Measurements from ENCODE around the gene GCK.

Gene GCK

GRCh38 chr7:44099669-44100068 lies 89.6 kb downstream of the GCK start:
- DNase-seq (ENCODE audit: low read depth, low spot score), result no peak
- no peak for TF ChIP-seq CTCF (IDR thresholded peaks at IDR 0.05; ENCODE audit: insufficient read depth, low read length, missing control alignments)
- no peak overlapping the region for H3K4me3 ChIP-seq (ENCODE audit: low read depth, low read length)
- POLR2A ChIA-PET, result interaction anchor here (1.0 to 1.1 kb wide), 2 partner anchors 10 to 11 kb away, joined by 3 to 5 read pairs; no protein-coding TSS in a partner anchor
- CTCF ChIA-PET, result interaction anchor here (0.8 to 2.7 kb wide), 7 partner anchors 9 to 29 kb away, joined by 3 to 15 read pairs (median 7); no protein-coding TSS in a partner anchor

- ChIA-PET CTCF (interaction anchor here (0.7 to 2.7 kb wide), 10 partner anchors 8 to 27 kb away, joined by 3 to 15 read pairs (median 6); no protein-coding TSS in a partner anchor), POLR2A (interaction anchor here (1.0 to 1.1 kb wide), 3 partner anchors 10 to 12 kb away, joined by 3 to 5 read pairs (median 3); no protein-coding TSS in a partner anchor)
- no peak for TF ChIP-seq CTCF (IDR thresholded peaks at IDR 0.05; ENCODE audit: insufficient read depth, low read length, missing control alignments)
- no peak for DNase-seq (ENCODE audit: low read depth, low spot score)
- no peak overlapping the region for H3K4me3 ChIP-seq (ENCODE audit: low read depth, low read length)
Measured at GRCh38 chr7:44098092-44099068, 90.9 kb downstream of the GCK start.

GRCh38 chr7:44097064-44097932 lies 91.9 kb downstream of the GCK start:
- TF ChIP-seq CTCF (IDR thresholded peaks at IDR 0.05; ENCODE audit: insufficient read depth, low read length, missing control alignments), result no peak
- H3K4me3 ChIP-seq (ENCODE audit: low read depth, low read length), result no peak overlapping the region
- ChIA-PET CTCF (interaction anchor here (1.1 to 2.6 kb wide), 4 partner anchors 10 to 16 kb away, joined by 4 to 15 read pairs (median 6); no protein-coding TSS in a partner anchor), POLR2A (interaction anchor here (1.0 kb wide), 1 partner anchor 9 kb away, joined by 3 read pairs; no protein-coding TSS in a partner anchor)
- DNase-seq (ENCODE audit: low read depth, low spot score), result no peak

GRCh38 chr7:44096326-44096881 lies 92.8 kb downstream of the GCK start:
- ChIA-PET POLR2A (no interaction called here), CTCF (interaction anchor here (0.6 kb wide), 1 partner anchor 10 kb away, joined by 3 read pairs; no protein-coding TSS in a partner anchor)
- H3K4me3 ChIP-seq (ENCODE audit: low read depth, low read length), result no peak overlapping the region
- TF ChIP-seq CTCF (IDR thresholded peaks at IDR 0.05; ENCODE audit: insufficient read depth, low read length, missing control alignments), result no peak
- no peak for DNase-seq (ENCODE audit: low read depth, low spot score)

- no peak overlapping the region for H3K4me3 ChIP-seq (ENCODE audit: low read depth, low read length)
- no peak for TF ChIP-seq CTCF (IDR thresholded peaks at IDR 0.05; ENCODE audit: insufficient read depth, low read length, missing control alignments)
- CTCF ChIA-PET, result interaction anchor here (0.8 kb wide), 1 partner anchor 9 kb away, joined by 3 read pairs; no protein-coding TSS in a partner anchor
- DNase-seq (ENCODE audit: low read depth, low spot score), result no peak
- POLR2A ChIA-PET, result no interaction called here
Measured at GRCh38 chr7:44095781-44096180, 93.5 kb downstream of the GCK start.
